NCI-H82 treated with DMSO at 0.1 percent for 48 hours (cell line): ENCODE measurements around the gene LXN.
"Not testable (repeated sequence)": the region's sequence is repeated elsewhere in the genome, so short reads cannot be mapped to it uniquely, and the experiment has no call there.

Experiments used
- DNase-seq: peaks from one replicate; lab custom pipeline; 2025; ENCODE audit not compliant: unreplicated experiment; lab: John Stamatoyannopoulos, UW

Gene LXN

DNA sequence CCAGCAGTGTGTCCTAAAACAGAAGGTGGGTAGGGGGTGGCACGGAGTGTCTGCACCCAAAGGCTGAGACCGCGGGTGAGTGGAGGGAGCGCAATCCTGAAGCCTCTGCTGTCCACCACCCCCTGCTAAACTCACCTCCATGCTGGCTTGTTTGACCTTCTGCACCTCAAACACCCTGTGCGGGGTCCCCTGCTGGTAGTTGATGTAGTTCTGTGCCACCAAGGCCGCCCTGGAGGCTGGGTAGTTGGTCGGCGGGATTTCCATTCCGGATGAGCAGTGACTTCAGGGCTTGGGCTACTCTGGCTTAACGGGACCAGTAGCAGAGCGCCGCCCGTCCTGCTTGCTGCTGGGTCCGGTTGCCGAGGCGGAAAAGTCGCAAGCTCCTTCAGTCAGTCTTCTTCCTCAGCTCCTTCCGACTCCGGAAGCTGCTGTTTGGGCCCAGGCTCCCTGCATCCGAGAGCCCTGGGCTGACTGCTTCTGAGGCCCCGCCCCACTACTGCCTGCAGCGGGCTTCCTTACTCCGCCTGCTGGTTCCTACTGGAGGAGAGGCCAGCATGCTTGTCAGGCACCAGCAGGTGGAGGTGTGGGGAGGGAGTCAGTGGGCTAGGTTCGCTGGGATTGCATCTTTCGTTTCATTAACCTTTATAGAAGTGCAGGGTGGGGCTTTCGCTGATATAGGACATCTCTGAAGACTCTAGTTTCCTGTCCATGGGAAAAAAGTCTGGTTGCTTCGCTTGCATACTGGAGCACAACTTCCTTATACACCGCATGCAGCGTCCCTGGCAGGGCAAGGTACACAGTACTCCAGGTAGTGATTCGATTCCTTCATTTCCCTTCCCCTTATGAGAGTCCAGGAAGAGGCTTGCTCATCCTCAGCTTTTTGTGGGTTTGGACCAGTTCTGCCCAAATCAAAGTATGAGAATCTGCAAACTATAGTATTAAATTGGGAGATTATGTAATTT lies at the start of gene LXN:
LXN (minus strand) TSS at position 434 of the 962 bp plus-strand sequence; CDS start at position 264, 170 bp downstream.
- no peak for DNase-seq

- DNase-seq, result no peak
Measured at GRCh38 chr3:158722108-158722507, 49.7 kb upstream of the LXN start.

GRCh38 chr3:158718490-158719170 lies 46.2 kb upstream of the LXN start:
- no peak for DNase-seq

DNA sequence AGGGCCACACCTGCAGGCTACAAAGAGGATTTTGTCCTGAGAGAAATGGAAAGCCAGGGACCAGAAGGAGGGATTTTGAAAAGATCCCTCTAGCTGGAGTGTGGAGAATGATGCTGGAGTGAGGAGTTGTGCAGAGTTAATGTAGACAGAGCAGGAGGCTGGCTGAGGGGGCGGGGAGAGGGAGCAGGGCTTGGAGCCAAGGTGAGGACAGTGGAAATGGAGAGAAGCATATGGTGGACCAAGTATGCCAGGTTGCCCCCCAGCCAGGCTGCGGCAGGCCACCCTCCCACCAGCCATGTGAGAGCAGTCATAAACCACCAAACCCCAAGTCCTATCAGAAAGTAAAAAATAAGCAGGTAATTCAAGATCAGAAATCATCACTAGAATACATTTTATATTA lies 45.1 kb upstream of the LXN start:
- DNase-seq, result no peak

GRCh38 chr3:158713094-158713499 lies 40.6 kb upstream of the LXN start:
- DNase-seq, result no peak

- DNase-seq, result no peak
Measured at GRCh38 chr3:158712443-158712842, 40.0 kb upstream of the LXN start.

DNA sequence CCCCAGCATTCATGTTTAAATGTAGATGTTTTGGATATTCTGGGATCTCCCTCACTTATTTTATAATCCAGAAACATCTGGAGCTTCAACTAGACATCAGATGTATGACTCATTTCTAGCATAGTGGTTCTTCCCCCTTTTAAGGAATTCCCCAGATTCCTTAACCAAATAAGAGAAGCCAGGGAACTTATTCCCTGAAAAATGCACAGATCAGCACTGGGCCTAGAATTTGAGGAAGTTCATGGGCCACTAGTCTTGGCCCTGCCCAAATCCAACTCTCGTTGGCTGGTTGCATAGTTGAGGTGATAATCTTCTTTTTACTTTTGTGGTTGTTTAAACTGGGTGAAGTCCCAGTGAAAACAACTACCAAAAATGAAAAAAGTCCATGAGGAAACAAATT lies 39.4 kb upstream of the LXN start:
- no peak for DNase-seq

DNA sequence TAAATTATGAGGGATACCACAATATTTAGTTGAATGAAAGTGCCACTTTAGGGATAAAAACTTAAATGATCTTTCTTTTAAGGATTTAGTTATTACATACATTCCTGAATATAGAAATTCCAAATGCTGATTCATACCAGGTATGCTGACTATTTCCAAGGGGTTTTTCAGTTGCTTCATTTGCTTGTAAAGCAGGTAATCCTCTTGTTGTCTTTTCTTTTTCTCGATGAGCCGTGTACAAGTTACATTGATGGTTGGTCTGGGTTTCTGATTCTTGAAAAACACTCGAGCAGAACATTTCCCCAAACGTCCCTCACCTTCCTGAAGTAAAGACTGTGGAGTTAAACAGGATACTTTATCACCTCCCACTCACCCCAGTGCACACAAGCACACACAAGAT lies 38.2 kb upstream of the LXN start:
- DNase-seq, result no peak

DNA sequence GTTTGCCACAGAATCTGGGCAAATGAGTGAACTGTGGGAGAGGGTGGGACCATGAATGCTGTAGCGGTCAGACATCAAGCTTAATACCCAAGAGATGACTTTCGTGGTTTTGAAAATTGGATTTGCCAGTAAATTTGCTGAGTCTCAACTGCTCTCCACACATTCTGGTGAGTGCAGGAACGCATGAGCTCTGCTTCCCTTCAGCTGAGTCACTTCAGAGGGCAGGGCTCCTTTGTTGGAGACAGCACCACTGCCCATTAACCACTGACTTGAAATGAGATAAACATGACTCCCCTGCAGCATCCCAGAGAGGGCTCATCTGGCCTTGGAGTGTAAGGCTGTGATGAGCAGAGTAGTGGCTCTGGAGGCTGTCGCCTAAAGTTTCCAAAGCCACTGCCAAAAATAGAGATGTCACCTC lies 37.2 kb upstream of the LXN start:
- DNase-seq, result no peak

DNA sequence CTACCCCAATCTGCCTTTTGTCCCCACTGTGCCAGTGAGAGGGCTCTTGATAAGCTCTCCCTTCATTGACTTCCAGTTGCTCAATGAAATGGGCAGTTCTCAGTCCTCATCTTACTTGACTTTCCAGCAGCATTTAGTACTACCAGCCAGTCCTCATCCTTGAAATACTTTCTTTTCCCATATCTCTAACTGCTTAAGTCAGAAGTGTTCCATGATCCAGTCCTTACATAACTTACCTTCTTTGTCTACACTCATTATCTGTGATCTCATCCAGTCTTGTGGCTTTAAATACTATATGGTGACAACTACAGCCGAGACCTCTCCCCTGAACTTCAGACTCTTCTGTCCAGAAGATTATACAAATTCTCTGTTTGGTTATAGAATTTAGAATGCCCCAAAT lies 31.1 kb upstream of the LXN start:
- no peak for DNase-seq

DNA sequence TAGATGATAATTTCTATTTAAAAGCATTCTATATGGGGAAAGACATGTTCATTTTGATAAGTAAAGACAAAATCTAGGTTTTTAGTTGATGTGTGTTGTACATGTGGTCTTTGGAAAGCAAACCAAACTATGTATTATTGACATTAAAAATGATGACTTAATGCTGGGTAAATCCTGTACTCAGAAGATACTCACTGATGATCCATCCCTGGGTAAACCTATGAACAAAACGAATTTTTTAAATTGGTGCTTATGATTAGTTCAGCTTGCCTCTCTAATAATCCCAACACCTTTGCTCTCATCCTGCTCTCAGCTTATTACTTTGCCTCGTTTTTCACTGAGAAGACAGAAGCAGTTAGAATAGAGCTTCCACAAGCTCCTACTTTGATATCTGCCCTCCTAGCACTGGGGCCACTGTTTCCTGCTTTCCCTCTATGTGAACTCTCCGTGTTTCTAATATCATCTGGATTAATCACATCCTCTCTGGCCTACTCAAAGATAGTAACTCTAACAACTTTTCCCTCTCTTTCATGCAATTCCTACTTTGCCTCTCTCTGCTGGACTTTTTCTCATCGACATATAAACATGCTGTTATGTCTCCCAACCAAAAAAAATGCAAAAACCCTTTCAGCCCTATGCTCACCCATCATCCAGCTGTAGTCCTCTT lies 30.5 kb upstream of the LXN start:
- no peak for DNase-seq

- no peak for DNase-seq
Measured at GRCh38 chr3:158701420-158702065, 29.1 kb upstream of the LXN start.

- DNase-seq, result no peak
Measured at GRCh38 chr3:158700559-158700958, 28.1 kb upstream of the LXN start.

GRCh38 chr3:158696618-158697017 lies 24.2 kb upstream of the LXN start:
- DNase-seq, result no peak

DNA sequence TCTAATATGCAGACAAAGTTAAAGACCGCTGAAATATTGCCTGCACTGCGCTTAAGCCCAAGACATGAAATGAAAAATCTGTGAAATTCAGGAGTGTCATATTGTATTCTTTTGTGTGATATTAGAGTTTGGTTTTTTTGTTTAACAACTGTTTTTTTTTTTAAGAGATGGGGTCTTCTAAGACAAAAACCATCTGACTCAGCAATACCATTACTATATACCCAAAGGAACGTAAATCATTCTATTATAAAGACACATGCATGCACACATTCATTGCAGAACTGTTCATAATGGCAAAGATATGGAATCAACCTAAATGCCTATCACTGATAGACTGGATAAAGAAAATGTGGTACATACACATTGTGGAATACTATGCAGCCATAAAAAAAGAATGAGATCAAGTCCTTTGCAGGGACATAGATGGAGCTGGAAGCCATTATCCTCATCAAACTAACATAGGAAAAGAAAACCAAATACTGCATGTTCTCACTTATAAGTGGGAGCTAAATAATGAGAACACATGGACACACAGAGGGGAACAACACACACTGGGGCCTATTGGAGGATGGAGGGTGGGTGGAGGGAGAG lies 21.5 kb upstream of the LXN start:
- DNase-seq, result not testable (repeated sequence)

GRCh38 chr3:158685159-158685558 lies 12.7 kb upstream of the LXN start:
- no peak for DNase-seq

DNA sequence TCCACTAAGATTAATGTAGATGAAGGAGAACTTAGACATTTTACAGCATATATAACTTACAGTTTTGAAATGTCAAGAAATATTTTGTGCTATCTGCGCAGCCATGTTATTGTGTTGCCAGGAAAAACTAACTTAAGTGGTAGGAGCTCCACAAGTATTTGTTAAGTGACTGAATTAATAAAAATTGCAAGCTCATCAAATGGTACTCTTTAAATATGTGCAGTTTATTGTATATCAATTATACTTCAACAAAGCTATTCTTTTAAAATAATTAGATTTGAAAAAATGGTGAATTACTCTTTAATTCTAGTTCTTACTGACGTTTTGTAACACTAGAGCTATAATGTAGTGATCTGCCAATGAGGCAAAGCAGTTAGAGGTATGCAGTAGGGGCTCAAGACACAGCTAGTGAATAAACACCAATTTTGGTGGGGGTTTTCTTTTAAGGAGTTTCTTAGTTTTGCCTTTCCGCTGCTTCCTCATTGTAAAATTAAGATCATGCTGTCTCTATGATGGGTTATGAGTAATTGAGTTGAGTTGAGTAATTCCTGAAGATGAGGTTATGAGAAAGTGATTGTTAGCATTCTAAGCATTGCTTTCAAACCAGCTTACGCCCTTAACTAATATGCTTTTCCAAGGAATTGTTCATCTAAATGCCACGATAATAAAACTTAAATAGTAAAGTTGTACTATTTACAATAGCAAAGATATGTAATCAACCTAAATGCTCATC lies 10.9 kb upstream of the LXN start:
- no peak for DNase-seq

DNA sequence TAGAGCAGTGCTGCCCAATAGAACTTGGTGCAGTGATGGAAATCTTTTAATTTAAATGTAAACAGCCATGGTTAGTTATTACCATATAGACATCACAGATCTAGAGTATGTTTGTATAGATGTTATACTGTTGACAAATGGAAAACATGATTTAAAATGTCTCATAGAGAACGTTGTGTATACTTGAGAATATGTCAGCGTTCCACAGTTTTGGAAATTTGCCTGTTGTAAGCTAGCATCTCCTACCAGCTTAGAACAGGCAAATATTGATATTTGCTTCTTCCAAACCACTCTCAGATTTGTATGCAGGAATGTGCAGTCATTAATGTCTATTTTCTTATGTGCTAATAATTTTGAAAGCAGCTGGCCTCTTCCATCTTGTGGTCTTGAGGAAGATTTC lies 8.4 kb upstream of the LXN start:
- no peak for DNase-seq

DNA sequence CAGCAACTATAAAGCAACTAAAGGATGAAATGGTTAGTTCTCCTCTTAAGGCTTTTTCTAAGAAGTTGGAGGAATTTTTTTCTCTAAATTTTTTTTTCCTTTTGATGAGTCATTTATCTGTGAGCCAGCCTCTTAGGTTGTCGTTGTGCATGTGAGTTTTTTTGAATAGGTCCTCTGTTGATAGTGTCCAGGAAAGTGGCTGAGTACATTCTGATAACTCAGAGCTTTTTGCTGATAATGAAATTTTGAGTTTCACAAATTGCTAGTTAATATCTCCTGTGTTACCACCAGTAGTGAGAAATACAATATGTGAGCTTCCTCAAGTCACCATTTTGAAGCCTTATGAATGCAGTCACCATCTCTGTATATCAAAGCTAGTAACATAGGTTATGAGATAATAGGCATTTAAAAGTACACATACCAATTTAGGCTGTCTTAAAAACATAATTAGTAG lies 7.1 kb upstream of the LXN start:
- DNase-seq, result no peak

- no peak for DNase-seq
Measured at GRCh38 chr3:158678687-158679086, 6.2 kb upstream of the LXN start.
